Lung (tissue), 12 donors: ENCODE results near the gene LRRC8B. TPM values are rescaled to one million over a fixed set of nuclear protein-coding genes. Genes with fewer than 3 reads are reported as not detected.

Experiments
- ATAC-seq: fragments of 200-7000 bp; cut with Tn5 transposase; one replicate; pipeline ENCODE4 v1.9.1; 2020; ENCODE audit warnings: moderate number of reproducible peaks; ENCODE audit not compliant: insufficient read depth, low FRiP score
- DNase-seq, 3 donors: peaks; one replicate each; pipeline ENCODE4 v3.0.0-alpha.2; 2013 to 2017
- H3K27ac ChIP-seq, 2 donors: one replicate each; pipeline ENCODE4 v1.5.1; 2013; ENCODE audit warnings: mild to moderate bottlenecking in 2 of 2, moderate library complexity in 2 of 2, control low read depth in 1 of 2, inconsistent platforms in 1 of 2, low read depth in 1 of 2, low read length in 1 of 2
- H3K27me3 ChIP-seq, 3 donors: one replicate each; pipeline ENCODE4 v1.5.1; 2013; ENCODE audit warnings: low read length in 2 of 3; ENCODE audit not compliant: control insufficient read depth in 3 of 3, insufficient read depth in 3 of 3
- H3K36me3 ChIP-seq, 4 donors: one replicate each; pipeline ENCODE4 v1.5.1; 2013; ENCODE audit warnings: low read length in 4 of 4, mild to moderate bottlenecking in 1 of 4, moderate library complexity in 1 of 4; ENCODE audit not compliant: control insufficient read depth in 4 of 4, insufficient read depth in 4 of 4
- H3K4me1 ChIP-seq, 5 donors: one replicate each; pipeline ENCODE4 v1.5.1; 2013; ENCODE audit warnings: low read length in 5 of 5, mild to moderate bottlenecking in 2 of 5, moderate library complexity in 1 of 5; ENCODE audit not compliant: control insufficient read depth in 5 of 5, insufficient read depth in 5 of 5
- H3K4me3 ChIP-seq: one replicate; pipeline ENCODE4 v1.5.1; 2013; ENCODE audit warnings: mild to moderate bottlenecking, control low read depth, moderate library complexity
- H3K9ac ChIP-seq, 2 donors: one replicate each; pipeline ENCODE4 v1.5.1; 2013; ENCODE audit warnings: low read length in 2 of 2, control low read depth in 1 of 2; ENCODE audit not compliant: insufficient read depth in 1 of 2
- H3K9me3 ChIP-seq, 4 donors: one replicate each; pipeline ENCODE4 v1.5.1; 2013; ENCODE audit warnings: low read length in 3 of 4, mild to moderate bottlenecking in 1 of 4, moderate library complexity in 1 of 4; ENCODE audit not compliant: control insufficient read depth in 4 of 4, insufficient read depth in 3 of 4
- CTCF ChIP-seq: IDR thresholded peaks from 2 replicates; pipeline ENCODE4 v1.5.1; 2012; ENCODE audit warnings: mild to moderate bottlenecking; ENCODE audit errors: control extremely low read depth, extremely low read depth
- WGBS, 2 donors: extraction: QIAGEN DNeasy Blood & Tissue Kit; methylation state at CpG; one replicate each; pipeline ENCODE4 v1.1.7; 2013; 5-methylcytosine and 5-hydroxymethylcytosine counted together
- polyA plus RNA-seq, 2 donors: library from polyadenylated mRNA; stranded (reverse); fragments of 200-250 nt; gene quantifications; one replicate each; pipeline ENCODE4 v1.2.1, GENCODE V29; 2013
- total RNA-seq, 2 donors: library from RNA; depleted of rRNA in 1 of 2; stranded (reverse); fragments of >200 nt in 1 of 2; gene quantifications; one replicate each; pipeline ENCODE4 v1.2.1, GENCODE V29; 2014 to 2021
- donor health status: control.
- donor health status: control.
- donor health status: Bipolar disorder and iron deficiency.
- donor health status: healthy.
- donor health status: DM: yes; HTN: yes; CAD: no.

Gene LRRC8B
- total and polyA plus RNA-seq, 4 donors: 4.3 to 22.8 (median 11.0) TPM

- DNase-seq: no peak
- no peaks in the 10 kb centered on the region for H3K9me3 ChIP-seq
- ATAC-seq: no peak
- no peak for TF ChIP-seq CTCF
- H3K27ac ChIP-seq: peak overlapping the region; percentile 61 to 68
- no peak overlapping the region for H3K4me3 ChIP-seq
- H3K4me1 ChIP-seq: peaks cover 0 to 20% (median 4%) of the 10 kb centered on the region in 5 donors
- H3K9ac ChIP-seq: no peak overlapping the region
- WGBS, 2 donors: 69 to 85% methylated on average over 6 of the region's 6 CpGs
- H3K27me3 ChIP-seq: peaks cover 0 to 4% (median 0%) of the 10 kb centered on the region in 3 donors
- no peaks in the 10 kb centered on the region for H3K36me3 ChIP-seq
Observed at GRCh38 chr1:89635825-89636815, 111.5 kb downstream of the LRRC8B start.

- no peak for TF ChIP-seq CTCF
- ATAC-seq (no peak), DNase-seq (no peak)
- H3K27ac ChIP-seq: no peak overlapping the region
- peaks cover 0 to 9% (median 4%) of the 10 kb centered on the region in 5 donors for H3K4me1 ChIP-seq
- H3K9ac ChIP-seq: no peak overlapping the region
- no peaks in the 10 kb centered on the region for H3K36me3 ChIP-seq
- peaks cover 0 to 4% (median 0%) of the 10 kb centered on the region in 3 donors for H3K27me3 ChIP-seq
- H3K4me3 ChIP-seq: no peak overlapping the region
- no peaks in the 10 kb centered on the region for H3K9me3 ChIP-seq
Observed at GRCh38 chr1:89637496-89637895, 112.9 kb downstream of the LRRC8B start.

- peaks cover 0 to 9% (median 4%) of the 10 kb centered on the region in 5 donors for H3K4me1 ChIP-seq
- ATAC-seq (no peak), DNase-seq (no peak)
- H3K27ac ChIP-seq: no peak overlapping the region
- H3K4me3 ChIP-seq: no peak overlapping the region
- H3K36me3 ChIP-seq: no peaks in the 10 kb centered on the region
- no peaks in the 10 kb centered on the region for H3K27me3 ChIP-seq
- H3K9ac ChIP-seq: no peak overlapping the region
- no peak for TF ChIP-seq CTCF
- H3K9me3 ChIP-seq: no peaks in the 10 kb centered on the region
Observed at GRCh38 chr1:89640440-89640839, 115.8 kb downstream of the LRRC8B start.
